NAMALWA (cell line): ENCODE measurements around the gene FRMPD4.
A peak's percentile ranks its signal among the peaks of the same experiment; 100 is the strongest.
"Not testable (repeated sequence)": the region's sequence is repeated elsewhere in the genome, so short reads cannot be mapped to it uniquely, and the experiment has no call there.

Experiments used
- DNase-seq: peaks from one replicate; pipeline ENCODE4 v3.0.0-alpha.2; 2015; ENCODE audit warnings: low spot score

The FRMPD4 gene

GRCh38 chrX:12138361-12139313, at the start of gene FRMPD4:
Gene FRMPD4, plus strand, starts transcription at chrX:12138473. Its CDS starts 499 bp downstream, at chrX:12138972.
- DNase-seq, result no peak

GRCh38 chrX:12089740-12090139, 48.5 kb upstream of the FRMPD4 start:
- no peak for DNase-seq

- no peak for DNase-seq
Measured at GRCh38 chrX:12113321-12113720, 25.0 kb upstream of the FRMPD4 start.

GRCh38 chrX:12115377-12115776, 22.9 kb upstream of the FRMPD4 start:
- DNase-seq, result peak; percentile 15

- no peak for DNase-seq
Measured at GRCh38 chrX:12118134-12118533, 20.1 kb upstream of the FRMPD4 start.

- no peak for DNase-seq
Measured at GRCh38 chrX:12128017-12128416, 10.3 kb upstream of the FRMPD4 start.

- DNase-seq, result no peak
Measured at GRCh38 chrX:12137951-12138360, 317 bp upstream of the FRMPD4 start.

GRCh38 chrX:12139934-12140611, 1.8 kb downstream of the FRMPD4 start:
- DNase-seq, result no peak

GRCh38 chrX:12141511-12141910, 3.2 kb downstream of the FRMPD4 start:
- no peak for DNase-seq

GRCh38 chrX:12142661-12143060, 4.4 kb downstream of the FRMPD4 start:
- DNase-seq, result no peak

GRCh38 chrX:12145402-12145801, 7.1 kb downstream of the FRMPD4 start:
- no peak for DNase-seq

GRCh38 chrX:12149670-12150407, 11.6 kb downstream of the FRMPD4 start:
- DNase-seq, result no peak

- DNase-seq, result no peak
Measured at GRCh38 chrX:12153317-12153716, 15.0 kb downstream of the FRMPD4 start.

GRCh38 chrX:12153741-12154140, 15.5 kb downstream of the FRMPD4 start:
- no peak for DNase-seq

GRCh38 chrX:12159799-12160198, 21.5 kb downstream of the FRMPD4 start:
- DNase-seq, result no peak

GRCh38 chrX:12162420-12162819, 24.1 kb downstream of the FRMPD4 start:
- no peak for DNase-seq

- DNase-seq, result not testable (repeated sequence)
Measured at GRCh38 chrX:12164180-12164579, 25.9 kb downstream of the FRMPD4 start.

- no peak for DNase-seq
Measured at GRCh38 chrX:12170755-12171154, 32.5 kb downstream of the FRMPD4 start.

- no peak for DNase-seq
Measured at GRCh38 chrX:12174358-12174757, 36.1 kb downstream of the FRMPD4 start.

GRCh38 chrX:12197030-12197429, 58.8 kb downstream of the FRMPD4 start:
- no peak for DNase-seq

GRCh38 chrX:12206413-12206812, 68.1 kb downstream of the FRMPD4 start:
- DNase-seq, result no peak

- DNase-seq, result no peak
Measured at GRCh38 chrX:12210196-12210815, 72.0 kb downstream of the FRMPD4 start.
